Hematopoietic multipotent progenitor cell treated with erythropoietin and hydrocortisone succinate and interleukin-3 and kit ligand, for 15 days (in vitro differentiated cells): ENCODE data around the gene ARF6.

ENCODE experiments used
- DNase-seq: peaks from one replicate; pipeline ENCODE4 v3.0.0-alpha.2; 2015; ENCODE audit warnings: low spot score

The ARF6 gene

GRCh38 chr14:49940808-49941421 is 48.0 kb downstream of the ARF6 start:
- no peak for DNase-seq

GRCh38 chr14:49942090-49942489 is 49.2 kb downstream of the ARF6 start:
- no peak for DNase-seq

- DNase-seq: no peak
Observed at GRCh38 chr14:49944501-49944900, 51.6 kb downstream of the ARF6 start.

GRCh38 chr14:49945448-49946319 is 52.8 kb downstream of the ARF6 start:
- no peak for DNase-seq
